DOHH2 (cell line): ENCODE data around the gene TTC7B.

Source experiments
- H3F3A ChIP-seq: fragments of 200-600 bp; sonication (generic), shearing (Covaris generic); 2 replicates; pipeline ENCODE4 v1.6.0; 2016; ENCODE audit warnings: antibody characterized with exemption, mild to moderate bottlenecking; ENCODE audit not compliant: control insufficient read depth, insufficient read depth
- H3K27ac ChIP-seq: fragments of 200-600 bp; sonication (generic); 2 replicates; pipeline ENCODE4 v1.5.1; 2014; ENCODE audit warnings: low read depth, mild to moderate bottlenecking, low read length, moderate library complexity
- H3K27me3 ChIP-seq: fragments of 200-600 bp; sonication (generic); 2 replicates; pipeline ENCODE4 v1.6.1; 2014; ENCODE audit warnings: mild to moderate bottlenecking, low read length, mixed read lengths; ENCODE audit not compliant: control insufficient read depth
- H3K36me3 ChIP-seq: fragments of 200-600 bp; sonication (generic); 2 replicates; pipeline ENCODE4 v1.6.1; 2014; ENCODE audit warnings: mild to moderate bottlenecking, low read length, moderate library complexity, mixed read lengths; ENCODE audit not compliant: control insufficient read depth
- H3K4me1 ChIP-seq: fragments of 200-600 bp; sonication (generic); 2 replicates; pipeline ENCODE4 v1.6.1; 2014; ENCODE audit warnings: mild to moderate bottlenecking, low read length, mixed read lengths; ENCODE audit not compliant: control insufficient read depth
- H3K4me2 ChIP-seq: fragments of 200-600 bp; sonication (generic); 2 replicates; pipeline ENCODE4 v1.6.0; 2014; ENCODE audit warnings: mild to moderate bottlenecking, low read length, moderate library complexity
- H3K4me3 ChIP-seq: fragments of 200-600 bp; sonication (generic); 2 replicates; pipeline ENCODE4 v1.5.1; 2014; ENCODE audit warnings: mild to moderate bottlenecking, low read length, mixed read lengths
- H3K79me2 ChIP-seq: fragments of 200-600 bp; sonication (generic); 2 replicates; pipeline ENCODE4 v1.6.1; 2014; ENCODE audit warnings: mild to moderate bottlenecking, low read length, mixed read lengths; ENCODE audit not compliant: control insufficient read depth
- H3K9me2 ChIP-seq: fragments of 200-600 bp; sonication (generic); replicated peaks from 2 replicates; pipeline ENCODE4 v1.6.1; 2014; ENCODE audit warnings: mild to moderate bottlenecking, low read length, mixed read lengths; ENCODE audit not compliant: control insufficient read depth
- H3K9me3 ChIP-seq: fragments of 200-600 bp; sonication (generic); 2 replicates; pipeline ENCODE4 v1.6.1; 2014; ENCODE audit warnings: antibody characterized with exemption, low read length, mixed read lengths; ENCODE audit not compliant: control insufficient read depth, insufficient read depth
- H4K20me1 ChIP-seq: fragments of 200-600 bp; sonication (generic); 2 replicates; pipeline ENCODE4 v1.6.0; 2014; ENCODE audit warnings: low read depth, mild to moderate bottlenecking, antibody characterized with exemption, low read length, moderate library complexity; ENCODE audit not compliant: control insufficient read depth, insufficient read depth
- EZH2phosphoT487 ChIP-seq: fragments of 200-600 bp; sonication (generic); IDR thresholded peaks from 2 replicates; pipeline ENCODE4 v1.6.1; 2017; ENCODE audit warnings: borderline replicate concordance, mild to moderate bottlenecking, antibody characterized with exemption, low read length, moderate library complexity, mixed read lengths
- TF ChIP-seq, protein P1 (sequence below): fragments of 200-600 bp; sonication (generic); IDR thresholded peaks from one replicate; pipeline ENCODE4 v1.5.1; 2014; ENCODE audit warnings: antibody characterized with exemption, mild to moderate bottlenecking, low read depth, low read length; ENCODE audit not compliant: poor library complexity, severe bottlenecking

TTC7B gene

DNA sequence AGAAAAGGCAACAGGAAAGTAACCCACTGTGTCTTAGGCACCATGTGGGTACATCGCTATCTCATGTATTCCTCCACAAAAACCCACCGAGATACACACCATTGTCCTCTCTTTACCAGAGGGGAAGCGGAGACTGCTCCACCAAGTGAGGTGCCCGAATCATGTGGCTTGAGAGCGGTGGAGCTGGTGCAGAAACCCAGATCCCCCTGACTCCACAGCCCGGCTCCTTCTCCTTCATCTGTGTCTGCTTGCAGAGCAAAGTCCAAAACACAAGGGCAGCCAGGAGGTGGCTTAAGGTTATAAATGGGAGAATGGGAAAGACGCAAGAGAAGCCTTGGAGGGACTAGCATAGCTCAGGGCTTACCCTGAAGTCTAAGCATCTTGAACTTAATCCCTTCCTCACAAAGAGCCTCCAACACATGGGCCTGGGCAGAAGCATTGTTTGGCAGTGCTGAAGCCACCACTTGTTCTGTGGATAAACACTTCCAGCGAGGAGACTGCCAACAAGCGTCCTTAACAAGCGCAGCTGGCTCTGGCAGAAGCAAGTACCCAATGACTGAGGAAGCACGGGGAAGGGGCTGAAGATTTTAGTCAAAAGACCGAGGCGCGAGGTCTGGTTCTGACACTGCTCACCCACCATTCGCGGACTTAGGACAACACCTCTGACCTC is 83.0 kb downstream of the TTC7B start:
- Histone ChIP-seq H3K4me3 (no peak overlapping the region), H3K9me2 (no peaks in the 10 kb centered on the region), H3K79me2 (no peaks in the 10 kb centered on the region), H4K20me1 (no peaks in the 10 kb centered on the region), H3F3A (no peaks in the 10 kb centered on the region), H3K9me3 (no peaks in the 10 kb centered on the region), H3K27ac (no peak overlapping the region), H3K4me2 (no peak overlapping the region), H3K27me3 (no peaks in the 10 kb centered on the region), H3K4me1 (no peaks in the 10 kb centered on the region), H3K36me3 (no peaks in the 10 kb centered on the region)
- no peak for TF ChIP-seq EZH2phosphoT487
- TF ChIP-seq, protein P1, sequence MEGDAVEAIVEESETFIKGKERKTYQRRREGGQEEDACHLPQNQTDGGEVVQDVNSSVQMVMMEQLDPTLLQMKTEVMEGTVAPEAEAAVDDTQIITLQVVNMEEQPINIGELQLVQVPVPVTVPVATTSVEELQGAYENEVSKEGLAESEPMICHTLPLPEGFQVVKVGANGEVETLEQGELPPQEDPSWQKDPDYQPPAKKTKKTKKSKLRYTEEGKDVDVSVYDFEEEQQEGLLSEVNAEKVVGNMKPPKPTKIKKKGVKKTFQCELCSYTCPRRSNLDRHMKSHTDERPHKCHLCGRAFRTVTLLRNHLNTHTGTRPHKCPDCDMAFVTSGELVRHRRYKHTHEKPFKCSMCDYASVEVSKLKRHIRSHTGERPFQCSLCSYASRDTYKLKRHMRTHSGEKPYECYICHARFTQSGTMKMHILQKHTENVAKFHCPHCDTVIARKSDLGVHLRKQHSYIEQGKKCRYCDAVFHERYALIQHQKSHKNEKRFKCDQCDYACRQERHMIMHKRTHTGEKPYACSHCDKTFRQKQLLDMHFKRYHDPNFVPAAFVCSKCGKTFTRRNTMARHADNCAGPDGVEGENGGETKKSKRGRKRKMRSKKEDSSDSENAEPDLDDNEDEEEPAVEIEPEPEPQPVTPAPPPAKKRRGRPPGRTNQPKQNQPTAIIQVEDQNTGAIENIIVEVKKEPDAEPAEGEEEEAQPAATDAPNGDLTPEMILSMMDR = no peak

- Histone ChIP-seq H3K9me3 (no peaks in the 10 kb centered on the region), H4K20me1 (no peaks in the 10 kb centered on the region), H3K4me2 (no peak overlapping the region), H3K27me3 (no peaks in the 10 kb centered on the region), H3K36me3 (no peaks in the 10 kb centered on the region), H3K4me3 (no peak overlapping the region), H3K9me2 (no peaks in the 10 kb centered on the region), H3K27ac (no peak overlapping the region), H3K79me2 (no peaks in the 10 kb centered on the region), H3K4me1 (no peaks in the 10 kb centered on the region), H3F3A (no peaks in the 10 kb centered on the region)
- TF ChIP-seq, protein P1 = no peak
- no peak for TF ChIP-seq EZH2phosphoT487
Observed at GRCh38 chr14:90732718-90733117, 83.5 kb downstream of the TTC7B start.

- Histone ChIP-seq H3K4me1 (no peaks in the 10 kb centered on the region), H3K27ac (no peak overlapping the region), H3K9me2 (no peaks in the 10 kb centered on the region), H3K4me2 (no peak overlapping the region), H3F3A (no peaks in the 10 kb centered on the region), H3K9me3 (no peaks in the 10 kb centered on the region), H3K36me3 (no peaks in the 10 kb centered on the region), H3K4me3 (no peak overlapping the region), H4K20me1 (no peaks in the 10 kb centered on the region), H3K27me3 (no peaks in the 10 kb centered on the region), H3K79me2 (no peaks in the 10 kb centered on the region)
- TF ChIP-seq, protein P1 = no peak
- no peak for TF ChIP-seq EZH2phosphoT487
Observed at GRCh38 chr14:90732139-90732538, 84.1 kb downstream of the TTC7B start.
